Lower leg skin (tissue), 3 donors: Measurements from ENCODE around the gene TM9SF4.

ENCODE experiments used
- POLR2A ChIP-seq, 2 donors: fragments of 450-650 bp; IDR thresholded peaks; one replicate each; pipeline ENCODE4 v1.6.1; 2016 to 2017; ENCODE audit warnings: antibody characterized with exemption in 2 of 2, mild to moderate bottlenecking in 1 of 2, moderate library complexity in 1 of 2
- TF ChIP-seq, protein P1 (sequence below), 3 donors: fragments of 450-650 bp; IDR thresholded peaks; one replicate each; pipeline ENCODE4 v1.5.1; 2016; ENCODE audit warnings: antibody characterized with exemption in 3 of 3, mild to moderate bottlenecking in 3 of 3, moderate library complexity in 2 of 3

GRCh38 chr20:32111156-32111686, 1.7 kb downstream of the TM9SF4 start:
- TF ChIP-seq, protein P1, sequence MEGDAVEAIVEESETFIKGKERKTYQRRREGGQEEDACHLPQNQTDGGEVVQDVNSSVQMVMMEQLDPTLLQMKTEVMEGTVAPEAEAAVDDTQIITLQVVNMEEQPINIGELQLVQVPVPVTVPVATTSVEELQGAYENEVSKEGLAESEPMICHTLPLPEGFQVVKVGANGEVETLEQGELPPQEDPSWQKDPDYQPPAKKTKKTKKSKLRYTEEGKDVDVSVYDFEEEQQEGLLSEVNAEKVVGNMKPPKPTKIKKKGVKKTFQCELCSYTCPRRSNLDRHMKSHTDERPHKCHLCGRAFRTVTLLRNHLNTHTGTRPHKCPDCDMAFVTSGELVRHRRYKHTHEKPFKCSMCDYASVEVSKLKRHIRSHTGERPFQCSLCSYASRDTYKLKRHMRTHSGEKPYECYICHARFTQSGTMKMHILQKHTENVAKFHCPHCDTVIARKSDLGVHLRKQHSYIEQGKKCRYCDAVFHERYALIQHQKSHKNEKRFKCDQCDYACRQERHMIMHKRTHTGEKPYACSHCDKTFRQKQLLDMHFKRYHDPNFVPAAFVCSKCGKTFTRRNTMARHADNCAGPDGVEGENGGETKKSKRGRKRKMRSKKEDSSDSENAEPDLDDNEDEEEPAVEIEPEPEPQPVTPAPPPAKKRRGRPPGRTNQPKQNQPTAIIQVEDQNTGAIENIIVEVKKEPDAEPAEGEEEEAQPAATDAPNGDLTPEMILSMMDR (IDR thresholded peaks at IDR 0.05), result no peak
- TF ChIP-seq POLR2A (IDR thresholded peaks at IDR 0.05), result no peak
